ENCODE data around the gene PRLR. TPM values are rescaled to one million over a fixed set of nuclear protein-coding genes. Genes with fewer than 3 reads are reported as not detected.

PRLR gene
- total and polyA plus RNA-seq, 2 of the 13 experiments (the other 11 are each of a cell fraction or from before 2014, with no cell fraction given) = 12.2 to 13.3 TPM

GRCh38 chr5:35185518-35185917, 44.8 kb downstream of the PRLR start (continued):
- no peak for TF ChIP-seq ZBTB40 (IDR thresholded peaks at IDR 0.05)
- no peak for TF ChIP-seq ZBTB40 (CRISPR knock-in tag; IDR thresholded peaks at IDR 0.05)
- TF ChIP-seq ISX (CRISPR knock-in tag; conservative IDR thresholded peaks at IDR 0.05) = no peak
- no peak for TF ChIP-seq ZNF124 (CRISPR knock-in tag; IDR thresholded peaks at IDR 0.05)
- no peak for TF ChIP-seq ZNF543 (CRISPR knock-in tag; IDR thresholded peaks at IDR 0.05)
- TF ChIP-seq NFAT5 (CRISPR knock-in tag; IDR thresholded peaks at IDR 0.05) = no peak
- peak; percentile 48 for TF ChIP-seq ZFY (CRISPR knock-in tag; IDR thresholded peaks at IDR 0.05)
- TF ChIP-seq SOX6 (IDR thresholded peaks at IDR 0.05) = no peak
- peak; percentile 32; the same call in 1 of the 2 replicates for TF ChIP-seq SOX6 (CRISPR knock-in tag; IDR thresholded peaks at IDR 0.05)
- no peak for TF ChIP-seq ZSCAN30 (CRISPR knock-in tag; IDR thresholded peaks at IDR 0.05)
- TF ChIP-seq RNF2 (conservative IDR thresholded peaks at IDR 0.05; ENCODE audit: low read depth) = no peak
- TF ChIP-seq ZBTB8A (CRISPR knock-in tag; IDR thresholded peaks at IDR 0.05; ENCODE audit: borderline replicate concordance, low read depth) = no peak
- TF ChIP-seq THAP7 (CRISPR knock-in tag; IDR thresholded peaks at IDR 0.05) = no peak
- no peak for TF ChIP-seq RBAK (CRISPR knock-in tag; IDR thresholded peaks at IDR 0.05)
